HG03457 (cell line): ENCODE measurements around the gene CRIP1.

Source experiments
- ATAC-seq: cut with Tn5 transposase; IDR thresholded peaks from one replicate; pipeline ENCODE4 v1.9.1; 2021; ENCODE audit warnings: moderate number of reproducible peaks; ENCODE audit not compliant: unreplicated experiment

The CRIP1 gene, protein sequence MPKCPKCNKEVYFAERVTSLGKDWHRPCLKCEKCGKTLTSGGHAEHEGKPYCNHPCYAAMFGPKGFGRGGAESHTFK

DNA sequence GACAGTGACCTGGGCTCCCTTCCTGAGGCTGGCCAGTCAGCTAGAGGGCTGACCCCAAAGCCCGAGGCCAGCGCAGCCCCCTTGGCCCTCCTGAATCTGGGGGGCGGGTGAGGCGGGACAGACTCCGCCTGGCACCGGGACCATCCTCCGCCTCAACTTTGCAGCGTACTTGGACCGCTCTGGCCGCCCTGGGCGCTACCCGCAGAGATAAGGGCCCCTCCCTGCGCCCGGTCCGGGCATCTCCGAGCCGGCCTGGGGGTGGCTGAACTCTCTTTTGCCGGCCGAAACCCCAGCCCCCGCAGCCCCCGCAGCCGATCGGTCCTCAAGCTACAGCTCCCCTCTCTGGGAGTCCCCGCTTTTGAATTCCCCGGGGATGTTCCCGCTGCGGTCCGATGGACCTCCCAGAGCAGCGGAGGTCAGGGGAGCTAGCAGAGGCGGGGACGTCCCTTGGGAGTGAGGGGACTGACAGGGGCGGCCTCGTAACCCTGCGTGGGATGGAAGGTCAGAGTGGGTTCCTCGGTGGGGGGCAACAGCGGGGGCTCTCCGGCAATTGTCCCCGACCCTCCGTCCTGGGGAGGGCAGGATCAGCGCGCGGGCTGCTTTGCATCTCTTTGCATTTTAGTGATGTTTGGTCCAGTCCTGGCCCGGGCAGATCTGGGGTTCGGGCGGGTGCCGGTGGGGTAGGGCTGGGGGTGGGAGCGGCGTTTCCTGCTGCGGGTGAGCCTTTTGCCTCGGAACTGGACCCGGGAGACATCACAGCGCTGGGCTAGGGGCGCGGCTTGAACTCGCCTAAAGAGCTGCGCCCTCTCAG lies at the start of gene CRIP1:
TSS of gene CRIP1 (plus strand) at position 724 of the 811 bp plus-strand sequence. CDS start 374 bp downstream, outside the sequence.
- ATAC-seq: no peak

DNA sequence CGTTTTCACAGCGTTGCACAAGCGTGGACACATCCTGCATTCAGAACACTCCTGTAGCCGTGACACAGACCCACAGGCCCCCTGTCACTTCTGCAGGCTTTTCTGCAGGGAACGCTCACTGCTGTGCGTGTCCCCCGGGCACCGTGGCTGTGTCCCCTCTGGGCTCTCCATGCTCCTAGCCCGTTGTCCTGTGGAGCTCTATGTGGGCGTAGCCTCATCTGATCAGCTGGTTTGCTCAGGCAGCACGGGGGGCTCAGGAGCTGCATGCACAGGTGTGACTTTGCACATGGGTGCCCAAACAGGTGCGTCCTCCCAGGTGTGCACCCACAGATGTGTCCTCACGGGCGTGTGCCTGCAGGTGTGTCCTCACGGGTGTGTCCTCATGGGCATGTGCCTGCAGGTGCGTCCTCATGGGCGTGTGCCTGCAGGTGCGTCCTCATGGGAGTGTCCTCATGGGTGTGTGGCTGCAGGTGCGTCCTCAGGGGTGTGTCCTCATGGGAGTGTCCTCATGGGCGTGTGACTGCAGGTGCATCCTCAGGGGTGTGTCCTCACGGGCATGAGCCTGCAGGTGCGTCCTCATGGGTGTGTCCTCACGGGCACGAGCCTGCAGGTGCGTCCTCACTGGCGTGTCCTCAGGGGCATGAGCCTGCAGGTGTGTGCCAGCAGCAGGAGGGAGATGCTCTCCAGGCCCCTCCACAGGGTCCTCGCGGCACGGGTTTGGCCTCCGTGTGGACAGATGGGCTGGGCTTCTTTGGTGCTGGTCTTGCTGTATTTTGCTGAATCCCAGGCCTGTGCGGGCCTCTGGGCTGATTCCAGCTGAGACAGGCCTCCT lies 49.6 kb upstream of the CRIP1 start:
- no peak for ATAC-seq

DNA sequence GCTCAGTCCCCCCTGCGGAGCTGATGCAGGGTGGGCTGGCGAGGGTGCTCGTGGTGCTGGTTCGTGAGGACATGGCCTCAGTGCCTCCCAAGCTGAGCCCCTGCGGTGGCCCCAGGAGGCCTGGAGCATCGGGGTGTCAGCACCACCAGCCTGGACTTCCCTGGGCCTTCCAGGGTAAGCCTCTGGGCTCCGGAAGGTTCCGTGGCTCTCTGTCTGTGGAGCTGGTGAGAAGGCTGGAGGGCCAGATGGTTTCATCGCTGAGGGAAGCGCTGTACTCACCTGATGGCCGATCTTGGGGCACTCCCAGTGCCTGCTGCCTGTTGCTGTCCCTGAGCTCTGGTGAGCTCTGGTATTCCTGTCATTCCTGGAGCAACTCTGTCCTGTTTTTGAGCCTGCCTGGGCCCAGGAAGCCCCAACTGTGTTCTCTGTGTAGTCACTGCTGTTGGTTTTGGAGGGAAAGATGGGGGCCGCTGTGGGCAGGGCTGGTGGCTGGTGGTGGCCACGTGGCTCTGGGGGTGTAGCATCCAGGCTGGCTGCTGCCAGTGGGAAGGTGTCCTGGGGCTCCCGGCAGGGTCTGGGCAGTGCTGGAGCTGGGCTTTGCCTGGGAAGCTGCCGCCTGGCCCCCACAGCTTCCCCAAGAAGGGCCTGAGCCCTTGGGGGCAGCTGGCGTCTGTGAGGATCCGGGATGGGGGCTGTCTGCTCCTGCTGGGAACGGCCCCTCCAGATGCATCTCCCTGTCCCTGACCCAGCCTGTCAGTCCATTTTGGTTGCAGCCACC lies 48.8 kb upstream of the CRIP1 start:
- ATAC-seq: no peak

DNA sequence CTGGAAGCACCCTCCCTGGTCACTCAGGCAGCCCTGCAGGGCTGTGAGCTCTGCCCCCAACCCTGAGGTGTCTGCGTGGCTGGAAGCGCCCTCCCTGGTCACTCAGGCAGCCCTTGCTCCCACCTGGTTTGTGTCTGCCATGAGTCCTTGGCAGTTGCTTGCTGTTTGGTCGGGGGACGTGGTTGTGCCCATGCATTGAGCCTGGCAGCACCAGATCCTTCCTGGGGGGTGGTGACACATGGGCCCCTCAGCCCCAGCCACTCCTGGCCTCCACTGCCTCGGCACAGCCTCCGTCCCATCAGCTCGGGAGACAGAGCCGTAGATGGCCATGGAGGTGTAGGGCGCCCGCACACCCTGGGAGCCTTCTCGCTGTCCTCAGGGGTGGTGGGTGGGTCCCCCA lies 47.5 kb upstream of the CRIP1 start:
- ATAC-seq: no peak

DNA sequence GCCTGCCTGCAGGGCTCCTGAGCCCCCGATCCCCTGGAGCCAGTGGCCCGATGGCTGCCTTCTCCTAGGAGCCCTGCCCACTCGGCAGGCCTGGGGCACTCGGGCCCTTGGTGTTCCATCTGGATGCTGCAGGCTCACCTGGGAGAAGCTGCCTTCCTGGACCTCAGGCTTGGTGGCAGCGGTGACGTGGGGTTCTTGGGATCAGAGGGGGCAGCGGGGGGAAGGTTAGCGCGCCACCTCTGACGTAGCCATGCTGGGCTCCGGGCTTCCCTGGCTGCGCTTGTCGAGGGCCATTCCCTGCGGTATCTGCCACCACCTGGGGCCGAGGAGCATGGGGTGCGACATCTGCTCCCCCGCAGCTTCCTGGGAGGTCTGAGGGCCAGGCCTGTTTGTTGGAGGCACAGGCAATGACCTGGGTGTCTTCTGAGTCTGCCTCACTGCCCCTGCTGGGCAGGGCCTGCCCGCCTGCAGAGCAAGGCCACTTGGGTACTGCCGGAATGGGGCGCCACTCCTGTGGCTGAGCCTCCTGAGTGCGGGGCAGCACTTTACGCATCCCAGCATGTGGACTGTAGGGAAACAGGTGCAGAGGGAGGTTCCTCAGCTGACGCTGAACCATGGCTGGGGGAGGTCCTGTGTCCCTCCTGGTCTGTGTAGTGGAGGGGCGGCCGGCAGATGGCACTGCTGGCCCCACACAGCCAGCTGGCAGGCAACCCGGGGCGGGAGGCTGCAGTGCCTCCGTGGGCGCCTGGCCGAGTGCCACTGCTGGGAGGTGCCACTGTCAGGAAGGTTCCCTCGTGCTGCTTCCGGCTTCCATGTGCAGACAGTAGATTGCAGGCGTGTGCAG lies 46.8 kb upstream of the CRIP1 start:
- no peak for ATAC-seq

DNA sequence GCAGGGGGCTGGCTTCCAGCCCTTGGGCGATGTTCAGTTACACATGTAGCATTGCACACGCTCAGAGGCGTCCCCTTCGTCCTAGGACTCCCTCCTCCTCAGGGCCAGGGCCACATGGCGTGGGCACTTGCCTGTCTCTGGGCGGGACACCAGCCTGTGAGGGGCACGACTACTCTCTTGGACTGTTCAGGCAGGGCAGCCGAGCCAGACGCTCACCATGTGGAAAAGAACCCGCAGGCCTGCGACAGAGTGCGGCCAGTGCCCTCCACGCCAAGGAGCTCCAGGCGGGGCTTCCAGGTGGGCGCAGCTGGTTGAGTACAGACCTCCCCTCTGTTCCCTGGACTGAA lies 46.2 kb upstream of the CRIP1 start:
- no peak for ATAC-seq

DNA sequence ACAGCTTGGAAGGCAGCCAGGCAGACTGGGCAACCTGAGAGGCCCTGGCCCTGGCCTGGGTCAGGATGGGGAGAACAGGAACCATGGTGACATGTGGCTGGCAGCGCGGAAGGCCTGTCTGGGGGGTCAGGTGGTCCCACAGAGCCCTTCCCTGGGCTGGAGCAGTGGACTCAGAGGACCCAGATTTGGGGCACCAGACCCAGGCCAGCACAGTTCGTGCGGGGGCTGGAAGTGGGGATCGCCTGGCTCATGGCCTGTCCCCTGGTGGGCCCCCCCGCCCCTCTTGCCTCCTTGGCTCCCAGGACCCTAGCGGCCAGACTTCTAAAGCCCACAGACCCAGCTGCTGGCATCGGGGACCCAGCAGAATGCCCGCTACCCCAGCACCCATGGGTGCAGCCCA lies 45.7 kb upstream of the CRIP1 start:
- ATAC-seq: no peak

DNA sequence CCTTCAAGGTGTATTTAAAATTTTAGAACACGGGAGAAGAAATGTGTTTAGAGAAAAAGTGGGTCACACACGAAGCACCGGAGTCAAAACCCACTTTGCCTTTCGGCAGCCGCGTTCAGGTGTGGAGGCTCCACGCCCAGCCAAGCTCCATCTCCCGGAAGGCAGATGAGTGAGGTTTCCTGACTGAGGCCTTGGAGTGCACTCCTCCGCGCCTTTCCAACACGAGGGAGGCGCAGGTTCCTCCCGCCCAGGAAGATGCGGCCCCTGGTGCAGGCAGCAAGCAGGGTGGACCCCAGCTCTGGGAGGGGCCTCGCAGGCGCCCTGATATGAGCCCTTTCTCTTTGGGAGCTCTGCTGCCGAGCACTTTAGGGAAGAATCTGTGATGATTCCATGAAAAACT lies 44.6 kb upstream of the CRIP1 start:
- ATAC-seq: no peak

DNA sequence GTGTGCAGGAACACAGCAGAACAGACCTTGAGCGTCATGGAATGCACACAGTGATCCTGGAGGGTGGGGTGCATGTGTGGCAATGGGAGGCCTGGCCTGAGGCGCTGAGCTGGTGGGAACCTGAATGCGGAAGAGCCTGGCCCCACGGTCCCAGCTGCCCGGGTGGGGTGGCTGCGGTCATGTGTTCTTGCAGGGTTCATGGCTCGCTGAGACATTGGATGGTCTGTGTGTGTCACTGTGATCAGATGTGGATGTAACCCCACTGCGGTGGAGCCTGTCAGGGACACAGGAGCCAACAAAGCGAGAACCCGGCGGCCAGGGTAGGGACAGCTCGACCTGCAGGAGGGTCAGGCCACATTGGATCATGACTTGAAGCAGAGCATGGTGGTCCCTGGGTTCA lies 43.9 kb upstream of the CRIP1 start:
- no peak for ATAC-seq

DNA sequence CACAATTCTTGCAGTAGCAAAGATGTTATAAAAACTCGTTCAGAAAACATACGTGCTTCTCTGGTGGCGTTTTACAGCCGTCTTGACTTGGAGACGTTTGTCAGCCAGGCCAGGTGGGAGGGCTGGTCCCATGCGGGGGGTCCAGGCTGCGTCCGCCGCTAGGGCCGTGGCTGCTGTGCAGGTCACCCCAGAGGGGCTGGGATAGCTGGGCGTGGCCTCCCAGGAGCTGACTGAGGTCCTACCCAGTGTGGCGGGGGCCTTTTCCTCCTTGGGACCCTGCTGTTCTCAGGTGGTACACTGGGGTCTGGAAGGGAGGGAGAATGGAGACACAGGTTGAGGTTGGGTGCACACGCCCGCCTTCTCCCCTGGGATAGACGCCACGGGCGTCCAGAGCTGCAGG lies 41.8 kb upstream of the CRIP1 start:
- no peak for ATAC-seq

DNA sequence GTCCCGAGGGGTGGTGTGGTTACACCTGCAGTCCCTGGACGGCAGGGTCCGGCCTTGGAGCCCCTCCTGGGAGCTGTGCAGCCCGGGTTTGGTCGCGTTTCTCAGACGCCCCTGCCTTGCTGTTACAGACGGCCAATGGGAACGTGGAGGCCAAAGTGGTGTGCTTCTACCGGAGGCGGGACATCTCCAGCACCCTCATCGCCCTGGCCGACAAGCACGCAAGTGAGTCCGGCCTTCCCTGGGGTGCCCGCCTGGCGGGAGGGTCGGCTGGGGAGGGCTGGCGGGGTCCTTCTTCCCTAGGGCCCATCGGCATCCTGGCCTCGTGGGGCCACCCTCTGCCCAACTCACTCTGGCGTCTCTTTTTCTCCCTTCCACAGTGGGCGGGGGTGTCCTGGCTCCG lies 41.4 kb upstream of the CRIP1 start:
- ATAC-seq: no peak

DNA sequence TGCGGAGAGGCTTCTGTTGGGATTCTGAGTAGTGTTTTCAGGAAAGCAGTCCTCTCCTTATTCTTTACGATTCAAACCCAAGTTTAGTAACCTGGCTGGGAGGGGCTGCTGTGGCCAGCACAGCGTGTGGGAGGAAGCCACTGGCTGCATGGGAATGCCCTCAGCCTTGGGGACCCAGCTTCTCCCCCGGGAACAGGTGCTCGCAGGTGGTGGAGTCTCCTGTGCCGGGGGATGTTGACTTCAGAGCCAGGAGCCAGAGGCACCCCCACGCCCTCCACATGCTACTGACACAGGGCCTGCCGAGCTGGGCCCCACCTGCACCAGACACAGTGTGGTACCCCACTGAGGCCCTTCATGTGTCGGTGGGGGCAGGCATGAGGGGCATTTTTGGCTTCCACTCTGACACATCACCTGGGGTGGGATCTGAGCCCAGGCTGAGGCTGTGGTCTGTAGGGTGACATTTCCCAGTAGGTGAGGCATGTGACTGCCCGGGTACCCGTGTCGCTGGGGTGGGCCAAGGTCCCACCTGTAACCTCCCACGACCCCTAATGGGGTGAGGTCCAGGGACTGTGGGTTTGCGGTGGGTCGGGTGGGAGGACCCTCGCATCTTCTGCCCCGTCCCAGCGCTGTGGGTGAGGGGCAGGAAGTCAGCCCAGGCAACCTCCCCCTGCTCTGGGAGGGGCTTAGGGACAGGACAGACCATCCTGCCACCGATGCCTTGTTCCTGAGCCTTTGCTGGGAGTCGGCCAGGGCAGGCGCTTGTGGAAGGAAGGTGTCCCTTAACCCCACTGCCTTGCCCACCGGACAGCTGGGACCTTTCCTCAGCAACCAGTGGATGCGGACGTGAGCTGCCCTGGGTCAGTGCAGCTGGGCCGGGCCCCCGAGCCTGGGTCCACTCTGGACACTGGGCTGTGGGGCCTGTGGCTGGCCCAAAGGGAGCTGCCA lies 40.5 kb upstream of the CRIP1 start:
- no peak for ATAC-seq

DNA sequence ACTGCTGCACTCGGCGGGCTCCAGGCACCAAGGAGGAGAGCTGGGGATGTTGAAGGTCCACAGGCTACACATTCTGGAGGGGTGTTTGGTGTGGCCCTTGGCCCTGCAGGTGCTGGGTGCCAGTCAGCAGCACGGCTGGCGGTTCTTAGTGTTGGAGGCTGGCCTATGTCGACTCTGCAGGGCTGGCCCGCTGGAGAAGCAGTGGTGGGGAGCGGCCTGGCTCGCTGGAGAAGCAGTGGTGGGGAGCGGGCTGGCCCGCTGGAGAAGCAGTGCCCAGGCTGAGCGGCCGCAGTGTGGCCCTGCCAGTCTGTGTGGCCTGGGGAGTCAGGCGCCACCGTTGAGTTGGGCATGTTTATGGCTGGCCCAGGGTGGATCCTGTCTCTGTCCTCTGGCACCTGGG lies 39.7 kb upstream of the CRIP1 start:
- ATAC-seq: no peak

DNA sequence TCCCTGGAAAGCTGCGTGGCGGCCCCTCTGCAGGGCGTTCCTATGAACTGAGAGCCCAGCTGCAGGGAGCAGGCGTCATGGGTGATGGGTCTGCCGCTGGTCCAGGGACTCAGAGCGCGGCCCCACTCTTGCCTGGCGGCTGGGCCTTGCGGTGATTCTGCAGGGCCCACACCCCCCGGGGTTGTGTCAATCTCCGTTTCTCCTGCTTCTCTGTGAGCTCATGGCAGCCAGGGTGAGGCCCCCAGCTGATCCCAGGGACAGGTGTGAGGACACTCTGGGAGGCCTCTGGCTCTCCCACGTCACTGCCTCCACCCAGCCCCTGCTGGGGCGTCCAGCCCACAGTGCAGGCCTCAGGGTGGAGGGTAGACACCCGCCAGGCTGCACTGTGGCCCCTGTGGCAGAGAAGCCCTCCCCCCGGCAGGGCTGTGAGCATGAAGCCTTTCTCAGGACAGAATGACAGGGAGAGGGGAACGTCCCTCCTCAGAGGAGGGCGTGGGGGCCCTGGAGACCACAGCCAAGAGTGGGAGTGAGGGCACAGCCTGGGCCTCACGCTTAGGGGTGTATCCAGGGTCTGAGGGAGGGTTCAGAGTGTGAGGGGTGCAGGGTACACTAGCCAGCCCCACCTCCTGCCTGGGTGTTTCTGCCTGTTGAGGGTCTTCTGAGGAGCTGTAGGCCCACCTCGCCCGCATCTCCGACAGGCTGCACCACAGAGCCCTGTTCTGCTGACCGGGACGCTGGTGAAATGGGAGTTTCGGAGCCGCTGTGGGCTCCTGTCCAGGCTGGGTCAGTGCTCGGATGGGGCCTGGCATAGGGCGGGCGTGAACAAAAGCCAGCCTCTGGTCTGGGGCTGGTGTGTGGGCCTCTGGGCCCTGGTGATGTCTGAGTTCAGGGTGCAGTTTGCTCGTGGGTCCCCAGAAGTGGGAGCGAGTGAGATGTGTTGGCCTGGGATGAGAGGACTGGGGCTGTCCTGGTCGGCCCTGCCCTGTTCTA lies 38.7 kb upstream of the CRIP1 start:
- ATAC-seq: no peak

DNA sequence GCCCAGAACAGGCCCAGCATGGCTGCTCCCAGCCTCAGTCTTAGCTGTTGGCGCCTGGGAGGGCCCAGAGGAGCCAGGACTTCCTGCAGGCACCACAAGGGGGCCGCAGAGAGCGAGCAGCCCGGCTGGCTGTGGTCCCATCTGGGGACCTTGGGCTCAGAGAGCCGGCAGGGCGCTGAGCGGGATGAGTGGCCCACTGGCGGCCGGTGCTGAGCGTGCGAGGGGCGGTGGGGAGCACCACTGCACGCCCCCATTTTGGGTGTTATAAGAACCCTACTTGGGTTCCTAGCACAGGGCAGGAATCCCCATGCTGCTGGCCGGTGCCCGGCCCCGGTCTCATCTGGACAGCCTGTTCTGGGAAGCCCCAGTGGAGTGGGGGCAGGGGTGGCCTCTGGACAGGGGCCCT lies 38.0 kb upstream of the CRIP1 start:
- ATAC-seq: no peak

DNA sequence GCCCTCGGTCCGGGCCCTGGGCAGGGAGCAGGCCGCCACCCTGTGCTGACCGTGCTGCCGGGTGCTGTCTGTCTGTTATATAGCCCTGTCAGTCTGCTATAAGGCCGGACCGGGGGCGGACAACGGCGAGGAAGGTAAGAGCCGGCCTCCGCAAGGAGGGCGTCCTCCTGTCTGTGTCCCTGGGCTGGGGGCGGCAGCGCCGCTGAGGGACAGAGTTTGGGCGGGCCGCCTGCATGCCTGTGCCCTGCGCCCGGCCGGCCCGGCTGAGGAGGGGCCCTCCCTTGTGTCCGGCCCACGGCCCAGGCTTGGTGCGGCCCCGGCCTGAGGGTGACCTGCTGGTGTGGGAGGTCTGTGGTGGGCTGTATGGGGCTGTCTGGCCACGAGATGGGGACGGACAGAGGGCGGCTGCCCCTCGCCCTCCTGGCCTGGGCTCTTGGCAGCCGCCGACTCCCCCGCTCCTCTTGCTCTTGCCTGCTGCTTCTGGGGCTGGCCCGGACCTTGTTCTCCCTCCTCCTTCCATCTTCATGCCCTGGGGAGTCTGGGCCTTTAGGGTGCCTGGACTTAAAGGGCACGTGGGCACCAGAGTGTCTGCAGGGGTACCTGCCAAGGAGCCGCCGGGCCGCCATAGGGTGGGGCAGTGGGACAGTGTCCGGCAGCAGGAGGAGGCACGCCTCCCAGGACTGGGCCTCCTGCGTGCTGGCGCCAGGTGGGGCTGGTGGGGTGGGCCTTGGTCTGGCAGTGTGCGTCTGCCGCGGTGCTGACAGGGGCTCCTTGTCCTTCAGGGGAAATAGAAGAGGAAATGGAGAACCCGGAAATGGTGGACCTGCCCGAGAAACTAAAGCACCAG lies 37.2 kb upstream of the CRIP1 start:
- ATAC-seq: no peak

DNA sequence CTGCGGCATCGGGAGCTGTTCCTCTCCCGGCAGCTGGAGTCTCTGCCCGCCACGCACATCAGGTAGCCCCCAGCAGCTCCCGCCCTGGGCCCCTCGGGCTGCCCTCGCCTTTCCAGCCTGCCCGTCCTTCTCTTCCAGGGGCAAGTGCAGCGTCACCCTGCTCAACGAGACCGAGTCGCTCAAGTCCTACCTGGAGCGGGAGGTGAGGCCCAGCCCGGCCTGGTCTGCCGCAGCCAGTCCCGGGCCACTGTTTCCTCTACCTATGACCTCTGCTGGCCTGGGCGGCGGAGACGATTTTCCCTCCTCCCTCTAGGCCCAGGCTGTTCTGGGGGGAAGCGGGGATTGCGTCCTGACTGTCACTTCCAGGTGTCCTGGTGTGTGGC lies 36.6 kb upstream of the CRIP1 start:
- no peak for ATAC-seq
